ENCODE measurements around the gene GALNT17.

- TF ChIP-seq POLR2A (IDR thresholded peaks at IDR 0.05) (no peak), CTCF (IDR thresholded peaks at IDR 0.05) (no peak)
These were observed 462.8 kb downstream of the GALNT17 start for GRCh38 chr7:71594736-71595135.
